GM18498 (cell line): ENCODE results near the gene SLC35F3.
"Not testable (repeated sequence)": the region's sequence is repeated elsewhere in the genome, so short reads cannot be mapped to it uniquely, and the experiment has no call there.

Source experiments
- ATAC-seq: cut with Tn5 transposase; IDR thresholded peaks from one replicate; pipeline ENCODE4 v1.9.1; 2021; ENCODE audit warnings: mild to moderate bottlenecking, moderate library complexity; ENCODE audit not compliant: unreplicated experiment

Gene SLC35F3

GRCh38 chr1:234136073-234136472, 231.6 kb downstream of the SLC35F3 start:
- ATAC-seq = no peak

- ATAC-seq = no peak
Measured at GRCh38 chr1:234139966-234140365, 235.5 kb downstream of the SLC35F3 start.

- ATAC-seq = no peak
Measured at GRCh38 chr1:234140388-234140787, 235.9 kb downstream of the SLC35F3 start.

- ATAC-seq = no peak
Measured at GRCh38 chr1:234141006-234141405, 236.5 kb downstream of the SLC35F3 start.

- no peak for ATAC-seq
Measured at GRCh38 chr1:234143681-234144080, 239.2 kb downstream of the SLC35F3 start.

GRCh38 chr1:234144901-234145300, 240.4 kb downstream of the SLC35F3 start:
- ATAC-seq = no peak

- no peak for ATAC-seq
Measured at GRCh38 chr1:234148350-234148749, 243.9 kb downstream of the SLC35F3 start.

- ATAC-seq = no peak
Measured at GRCh38 chr1:234148816-234149215, 244.3 kb downstream of the SLC35F3 start.

GRCh38 chr1:234149217-234149616, 244.7 kb downstream of the SLC35F3 start:
- no peak for ATAC-seq

GRCh38 chr1:234150892-234151291, 246.4 kb downstream of the SLC35F3 start:
- no peak for ATAC-seq

GRCh38 chr1:234152344-234152743, 247.9 kb downstream of the SLC35F3 start:
- not testable (repeated sequence) for ATAC-seq

- no peak for ATAC-seq
Measured at GRCh38 chr1:234154320-234155251, 250.1 kb downstream of the SLC35F3 start.

- ATAC-seq = no peak
Measured at GRCh38 chr1:234162661-234163060, 258.2 kb downstream of the SLC35F3 start.

- ATAC-seq = no peak
Measured at GRCh38 chr1:234163267-234163919, 258.9 kb downstream of the SLC35F3 start.

- no peak for ATAC-seq
Measured at GRCh38 chr1:234164098-234164709, 259.7 kb downstream of the SLC35F3 start.

GRCh38 chr1:234168061-234168724, 263.7 kb downstream of the SLC35F3 start:
- no peak for ATAC-seq

GRCh38 chr1:234169161-234169849, 264.8 kb downstream of the SLC35F3 start:
- ATAC-seq = no peak

- no peak for ATAC-seq
Measured at GRCh38 chr1:234170067-234170466, 265.6 kb downstream of the SLC35F3 start.

- ATAC-seq = no peak
Measured at GRCh38 chr1:234170622-234171021, 266.1 kb downstream of the SLC35F3 start.

- no peak for ATAC-seq
Measured at GRCh38 chr1:234173968-234174367, 269.5 kb downstream of the SLC35F3 start.

- no peak for ATAC-seq
Measured at GRCh38 chr1:234175363-234175762, 270.9 kb downstream of the SLC35F3 start.
